Measurements from ENCODE around the gene GPN3. TPM values are rescaled to one million over a fixed set of nuclear protein-coding genes. Genes with fewer than 3 reads are reported as not detected.

GPN3 gene
- 10 to 100 TPM; 23.6 to 43.5 (median 29.9) TPM for polyA plus RNA-seq

- peaks cover 9 to 16% (median 11%) of the 10 kb centered on the region in 3 donors for H3K27me3 Mint-ChIP-seq (ENCODE audit: low read depth in 3 of 3)
- H3K4me3 Mint-ChIP-seq, result peak within 1 kb of the TSS; percentile 93 to 100 (median 100)
- peaks cover 35 to 38% of the 10 kb centered on the region in 2 donors for H3K4me1 Mint-ChIP-seq
- DNase-seq, result peak; percentile 95 to 97 (median 96)
- H3K27ac Mint-ChIP-seq, result peak within 1 kb of the TSS; percentile 90 to 95 (median 94)
- H3K9me3 Mint-ChIP-seq, result no peaks in the 10 kb centered on the region
- peaks cover 3 to 4% (median 3%) of the 10 kb centered on the region in 3 donors for H3K36me3 Mint-ChIP-seq
Measured at GRCh38 chr12:110468214-110469048, at the start of gene GPN3, which contains the start of gene FAM216A. Gene GPN3, minus strand, starts transcription at chr12:110468257. Its CDS starts 54 bp downstream, at chr12:110468203. Gene FAM216A, plus strand, starts transcription at chr12:110468845. Its CDS starts 31 bp downstream, at chr12:110468876.

- Mint-ChIP-seq H3K36me3 (no peaks in the 10 kb centered on the region), H3K27me3 (ENCODE audit: low read depth in 3 of 3) (peaks cover 0 to 2% (median 0%) of the 10 kb centered on the region in 3 donors), H3K9me3 (no peaks in the 10 kb centered on the region), H3K4me3 (no peak overlapping the region), H3K27ac (no peak overlapping the region), H3K4me1 (no peaks in the 10 kb centered on the region)
- no peak for DNase-seq
Measured at GRCh38 chr12:110516995-110517394, 48.9 kb upstream of the GPN3 start.

GRCh38 chr12:110514363-110514762 lies 46.3 kb upstream of the GPN3 start:
- H3K36me3 Mint-ChIP-seq, result no peaks in the 10 kb centered on the region
- no peaks in the 10 kb centered on the region for H3K9me3 Mint-ChIP-seq
- H3K27ac Mint-ChIP-seq, result no peak overlapping the region
- H3K4me3 Mint-ChIP-seq, result no peak overlapping the region
- no peaks in the 10 kb centered on the region for H3K4me1 Mint-ChIP-seq
- peaks cover 0 to 2% (median 0%) of the 10 kb centered on the region in 3 donors for H3K27me3 Mint-ChIP-seq (ENCODE audit: low read depth in 3 of 3)
- no peak for DNase-seq

GRCh38 chr12:110513842-110514241 lies 45.8 kb upstream of the GPN3 start:
- DNase-seq, result no peak
- Mint-ChIP-seq H3K9me3 (no peaks in the 10 kb centered on the region), H3K27ac (no peak overlapping the region), H3K4me1 (no peaks in the 10 kb centered on the region), H3K4me3 (no peak overlapping the region), H3K36me3 (no peaks in the 10 kb centered on the region), H3K27me3 (ENCODE audit: low read depth in 3 of 3) (peaks cover 0 to 2% (median 0%) of the 10 kb centered on the region in 3 donors)

- Mint-ChIP-seq H3K4me1 (peaks cover 2 to 4% of the 10 kb centered on the region in 2 donors), H3K27me3 (ENCODE audit: low read depth in 3 of 3) (no peaks in the 10 kb centered on the region), H3K4me3 (no peak overlapping the region), H3K27ac (no peak overlapping the region), H3K9me3 (no peaks in the 10 kb centered on the region), H3K36me3 (no peaks in the 10 kb centered on the region)
- DNase-seq, result no peak
Measured at GRCh38 chr12:110508071-110508586, 40.1 kb upstream of the GPN3 start.

- Mint-ChIP-seq H3K36me3 (no peaks in the 10 kb centered on the region), H3K27ac (no peak overlapping the region), H3K9me3 (no peaks in the 10 kb centered on the region), H3K27me3 (ENCODE audit: low read depth in 3 of 3) (peaks cover 11 to 14% (median 14%) of the 10 kb centered on the region in 3 donors), H3K4me3 (no peak overlapping the region), H3K4me1 (peaks cover 25 to 30% of the 10 kb centered on the region in 2 donors)
- DNase-seq, result no peak
Measured at GRCh38 chr12:110505332-110505731, 37.3 kb upstream of the GPN3 start.

DNA sequence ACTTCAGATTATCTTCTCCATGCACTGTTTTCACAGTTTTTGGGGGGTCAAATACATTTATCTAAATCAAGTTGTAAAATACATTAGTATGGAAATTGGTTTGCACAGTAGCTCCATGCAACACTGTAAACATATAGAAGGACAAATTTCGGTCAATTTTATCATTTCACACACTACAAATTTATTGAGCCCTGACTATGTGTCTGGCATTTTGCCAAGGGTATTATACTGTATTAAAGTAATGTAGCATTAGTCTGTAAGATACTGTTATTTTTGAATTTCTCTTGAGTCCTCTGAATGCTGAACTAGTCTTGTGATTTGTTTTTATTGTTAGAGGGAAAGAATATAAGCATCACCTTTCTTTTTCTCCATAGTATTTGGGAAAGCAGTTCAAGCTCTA lies 35.4 kb upstream of the GPN3 start:
- Mint-ChIP-seq H3K27ac (peak overlapping the region in 2 of 6 donors; percentile 40 to 72), H3K9me3 (no peaks in the 10 kb centered on the region), H3K4me3 (peak overlapping the region in 4 of 5 donors; percentile 50 to 72 (median 56)), H3K27me3 (ENCODE audit: low read depth in 3 of 3) (peaks cover 11 to 14% (median 14%) of the 10 kb centered on the region in 3 donors), H3K4me1 (peaks cover 36 to 45% of the 10 kb centered on the region in 2 donors), H3K36me3 (no peaks in the 10 kb centered on the region)
- no peak for DNase-seq

DNA sequence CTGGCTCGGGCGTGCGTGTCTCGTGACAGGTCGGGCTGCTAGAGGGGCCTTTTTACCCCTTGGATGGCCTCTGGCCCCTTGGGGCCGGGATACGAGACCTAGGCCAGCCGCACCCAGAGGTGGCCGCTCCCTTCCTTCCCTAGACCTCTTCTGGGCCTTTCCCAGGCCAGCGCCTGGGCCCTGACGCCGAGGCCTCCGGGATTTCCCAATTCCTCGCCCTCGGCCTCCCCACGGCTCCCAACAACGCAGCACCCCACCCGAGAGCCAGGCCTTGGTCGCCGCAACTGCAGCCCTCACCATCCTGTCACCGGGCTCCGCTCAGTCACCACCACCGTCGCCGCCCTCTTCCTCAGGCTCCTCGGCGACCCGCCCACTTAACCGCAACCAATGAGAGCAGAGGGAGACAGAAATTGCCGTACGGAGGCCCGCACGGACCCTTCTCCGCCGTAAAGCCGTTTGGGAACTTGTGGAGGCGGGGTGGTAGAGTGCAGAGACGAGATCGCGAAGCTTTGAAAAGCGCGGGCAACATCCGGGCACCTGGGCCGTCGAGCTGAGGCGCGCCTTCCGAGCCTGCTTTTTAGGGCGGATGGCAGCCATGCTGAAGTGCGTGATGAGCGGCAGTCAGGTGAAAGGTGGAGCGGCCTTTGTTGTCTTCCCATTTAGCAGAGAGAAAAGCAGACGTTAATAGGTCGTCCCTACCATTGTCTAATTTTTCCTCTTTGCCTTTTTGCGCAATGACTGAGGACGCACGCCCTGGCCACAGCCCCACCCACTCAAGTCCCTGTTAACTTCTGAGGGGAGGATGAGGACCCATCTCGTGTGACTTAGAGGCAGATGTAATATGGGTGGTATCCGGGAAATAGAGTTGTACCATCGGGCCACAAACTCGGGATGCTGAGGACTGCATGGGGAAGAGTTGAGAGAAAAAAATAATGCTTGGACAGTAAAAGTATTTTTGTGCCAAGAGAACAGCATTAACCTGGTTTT lies 34.0 kb upstream of the GPN3 start, which contains the start of the genes RAD9B and VPS29:
RAD9B (plus strand) TSS at position 580 of the 987 bp plus-strand sequence; CDS start at position 587, 7 bp downstream.
VPS29 (minus strand) TSS at position 360 of the 987 bp plus-strand sequence; CDS start at position 300, 60 bp downstream.
- peak; percentile 99 to 100 (median 99) for DNase-seq

GRCh38 chr12:110501399-110501751 lies 33.3 kb upstream of the GPN3 start:
- Mint-ChIP-seq H3K27me3 (ENCODE audit: low read depth in 3 of 3) (peaks cover 13 to 14% (median 14%) of the 10 kb centered on the region in 3 donors), H3K36me3 (peaks cover 0 to under 1% (median 0%) of the 10 kb centered on the region in 3 donors), H3K9me3 (no peaks in the 10 kb centered on the region), H3K4me3 (peak overlapping the region; percentile 93 to 98 (median 98)), H3K27ac (peak overlapping the region; percentile 90 to 99 (median 96)), H3K4me1 (peaks cover 36 to 45% of the 10 kb centered on the region in 2 donors)
- no peak for DNase-seq

More for the DNA sequence above, 34.0 kb upstream of the GPN3 start, which contains the start of the genes RAD9B and VPS29:
- H3K27ac Mint-ChIP-seq, result peak within 1 kb of the TSS; percentile 90 to 99 (median 96)
- peak within 1 kb of the TSS; percentile 93 to 98 (median 98) for H3K4me3 Mint-ChIP-seq
- H3K27me3 Mint-ChIP-seq (ENCODE audit: low read depth in 3 of 3), result peaks cover 13 to 14% (median 14%) of the 10 kb centered on the region in 3 donors
- no peaks in the 10 kb centered on the region for H3K9me3 Mint-ChIP-seq
- H3K4me1 Mint-ChIP-seq, result peaks cover 36 to 45% of the 10 kb centered on the region in 2 donors
- H3K36me3 Mint-ChIP-seq, result no peaks in the 10 kb centered on the region

- peaks cover 13 to 14% (median 14%) of the 10 kb centered on the region in 3 donors for H3K27me3 Mint-ChIP-seq (ENCODE audit: low read depth in 3 of 3)
- H3K27ac Mint-ChIP-seq, result peak overlapping the region in 5 of 6 donors; percentile 61 to 79 (median 71)
- no peaks in the 10 kb centered on the region for H3K9me3 Mint-ChIP-seq
- peaks cover 0 to 11% (median 11%) of the 10 kb centered on the region in 3 donors for H3K36me3 Mint-ChIP-seq
- H3K4me3 Mint-ChIP-seq, result peak overlapping the region; percentile 28 to 66 (median 50)
- peaks cover 36 to 45% of the 10 kb centered on the region in 2 donors for H3K4me1 Mint-ChIP-seq
- no peak for DNase-seq
Measured at GRCh38 chr12:110498984-110499706, 31.1 kb upstream of the GPN3 start.

GRCh38 chr12:110475426-110475825 lies 7.4 kb upstream of the GPN3 start:
- Mint-ChIP-seq H3K36me3 (no peaks in the 10 kb centered on the region), H3K9me3 (no peaks in the 10 kb centered on the region), H3K4me1 (peaks cover 0 to 4% of the 10 kb centered on the region in 2 donors), H3K27ac (no peak overlapping the region), H3K27me3 (ENCODE audit: low read depth in 3 of 3) (no peaks in the 10 kb centered on the region), H3K4me3 (no peak overlapping the region)
- no peak for DNase-seq

GRCh38 chr12:110467847-110468213 lies 227 bp downstream of the GPN3 start:
- DNase-seq, result no peak
- H3K4me3 Mint-ChIP-seq, result peak overlapping the region; percentile 93 to 100 (median 100)
- H3K27ac Mint-ChIP-seq, result peak overlapping the region; percentile 87 to 95 (median 94)
- H3K9me3 Mint-ChIP-seq, result no peaks in the 10 kb centered on the region
- H3K4me1 Mint-ChIP-seq, result peaks cover 35 to 38% of the 10 kb centered on the region in 2 donors
- H3K36me3 Mint-ChIP-seq, result peaks cover 3 to 4% (median 3%) of the 10 kb centered on the region in 3 donors
- peaks cover 9 to 16% (median 11%) of the 10 kb centered on the region in 3 donors for H3K27me3 Mint-ChIP-seq (ENCODE audit: low read depth in 3 of 3)
